GM18520 (cell line): Measurements from ENCODE around the gene PHKA2.
"Not testable (repeated sequence)": the region's sequence is repeated elsewhere in the genome, so short reads cannot be mapped to it uniquely, and the experiment has no call there.

Experiments
- ATAC-seq: cut with Tn5 transposase; IDR thresholded peaks from one replicate; pipeline ENCODE4 v1.9.1; 2021; ENCODE audit not compliant: unreplicated experiment

Gene PHKA2

GRCh38 chrX:18871161-18871890 is 112.6 kb downstream of the PHKA2 start:
- no peak for ATAC-seq

DNA sequence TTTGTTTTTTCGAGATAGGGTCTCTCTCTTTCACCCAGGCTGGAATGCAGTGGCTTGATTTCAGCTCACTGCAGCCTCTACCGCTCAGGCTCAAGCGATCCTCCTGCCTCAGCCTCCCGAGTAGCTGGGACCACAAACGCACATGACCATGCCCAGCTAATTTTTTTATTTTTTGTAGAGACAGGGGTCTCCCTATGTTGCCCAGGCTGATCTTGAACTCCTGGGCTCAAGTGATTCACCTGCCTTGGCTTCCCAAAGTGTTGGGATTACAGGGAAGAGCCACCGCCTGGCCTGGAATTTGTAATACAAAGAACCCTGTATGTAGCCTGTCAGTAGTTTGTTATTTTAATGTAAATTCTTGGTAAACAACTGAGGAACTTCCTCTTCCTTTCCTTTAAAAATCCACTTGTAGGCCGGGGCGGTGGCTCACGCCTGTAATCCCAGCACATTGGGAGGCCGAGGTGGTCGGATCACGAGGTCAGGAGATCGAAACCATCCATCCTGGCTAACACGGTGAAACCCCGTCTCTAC is 119.5 kb downstream of the PHKA2 start:
- ATAC-seq: no peak

DNA sequence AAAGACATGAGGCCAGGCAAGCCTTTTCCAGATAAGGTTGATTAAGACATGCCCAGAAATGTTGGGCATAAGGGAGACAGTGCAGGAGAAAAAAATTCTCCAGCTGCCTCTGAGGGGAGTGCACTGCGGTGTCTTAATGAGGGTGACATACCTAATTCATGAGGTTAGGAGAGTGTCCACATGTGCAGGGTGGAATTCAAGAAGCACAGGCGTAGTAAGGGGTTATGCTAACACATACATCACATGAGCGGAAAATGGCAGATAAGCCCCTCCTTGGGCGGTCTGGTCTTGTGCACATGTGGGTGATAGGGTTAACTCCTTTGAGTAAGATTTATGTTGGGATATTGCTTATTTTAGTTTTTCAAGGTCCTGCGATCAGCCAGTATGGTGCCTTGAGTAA is 122.4 kb downstream of the PHKA2 start:
- ATAC-seq: no peak

- ATAC-seq: no peak
Observed at GRCh38 chrX:18856645-18856997, 127.3 kb downstream of the PHKA2 start.

GRCh38 chrX:18855919-18856644 is 127.8 kb downstream of the PHKA2 start:
- ATAC-seq: peak; percentile 91

- ATAC-seq: not testable (repeated sequence)
Observed at GRCh38 chrX:18847901-18848300, 136.0 kb downstream of the PHKA2 start.
